H9 (cell line): Measurements from ENCODE around the gene KCND2. TPM values are rescaled to one million over a fixed set of nuclear protein-coding genes. Genes with fewer than 3 reads are reported as not detected.

Experiments
- DNase-seq: peaks from one replicate; pipeline ENCODE4 v3.0.0-alpha.2; 2017
- H2AFZ ChIP-seq: one replicate; pipeline ENCODE4 v1.6.1; 2013; ENCODE audit warnings: mild to moderate bottlenecking, low read length, control low read depth, moderate library complexity
- H2AK5ac ChIP-seq: 2 replicates; pipeline ENCODE4 v1.6.1; 2013; ENCODE audit warnings: low read length, control low read depth, mixed read lengths; ENCODE audit not compliant: insufficient read length
- H2BK120ac ChIP-seq: one replicate; pipeline ENCODE4 v1.6.1; 2013; ENCODE audit warnings: low read depth, mild to moderate bottlenecking, low read length, control low read depth, inconsistent platforms; ENCODE audit not compliant: poor library complexity, severe bottlenecking
- H2BK12ac ChIP-seq: 2 replicates; pipeline ENCODE4 v1.6.1; 2013; ENCODE audit warnings: low read length, control low read depth, mixed read lengths, low read depth; ENCODE audit not compliant: insufficient read length
- H2BK15ac ChIP-seq: 2 replicates; pipeline ENCODE4 v1.6.1; 2013; ENCODE audit warnings: low read depth, low read length, control low read depth
- H2BK20ac ChIP-seq: one replicate; pipeline ENCODE4 v1.6.1; 2013; ENCODE audit warnings: low read depth, mild to moderate bottlenecking, low read length, control low read depth, inconsistent platforms; ENCODE audit not compliant: poor library complexity, severe bottlenecking
- H2BK5ac ChIP-seq: 2 replicates; pipeline ENCODE4 v1.6.1; 2013; ENCODE audit warnings: low read length, control low read depth, mixed read lengths; ENCODE audit not compliant: insufficient read length
- H3K14ac ChIP-seq: 2 replicates; pipeline ENCODE4 v1.6.1; 2013; ENCODE audit warnings: low read length, control low read depth; ENCODE audit not compliant: insufficient read depth
- H3K18ac ChIP-seq: 2 replicates; pipeline ENCODE4 v1.6.1; 2013; ENCODE audit warnings: low read depth, mild to moderate bottlenecking, mixed read lengths, low read length, control low read depth; ENCODE audit not compliant: insufficient read length
- H3K23ac ChIP-seq: 2 replicates; pipeline ENCODE4 v1.6.1; 2013; ENCODE audit warnings: low read length, control low read depth, mixed read lengths, low read depth; ENCODE audit not compliant: insufficient read length
- H3K23me2 ChIP-seq: 2 replicates; pipeline ENCODE4 v1.6.1; 2013; ENCODE audit warnings: low read depth, mild to moderate bottlenecking, mixed read lengths, low read length, control low read depth; ENCODE audit not compliant: insufficient read length, poor library complexity, severe bottlenecking
- H3K27ac ChIP-seq: 2 replicates; pipeline ENCODE4 v1.5.1; 2013; ENCODE audit warnings: low read length, control low read depth, mixed read lengths, low read depth; ENCODE audit not compliant: insufficient read length
- H3K27me3 ChIP-seq: 2 replicates; pipeline ENCODE4 v1.6.1; 2013; ENCODE audit warnings: low read length, control low read depth, inconsistent platforms; ENCODE audit not compliant: insufficient read depth
- H3K4ac ChIP-seq: 2 replicates; pipeline ENCODE4 v1.6.1; 2013; ENCODE audit warnings: low read depth, mild to moderate bottlenecking, control low read depth, inconsistent platforms, low read length, moderate library complexity
- H3K4me1 ChIP-seq: 2 replicates; pipeline ENCODE4 v1.6.1; 2013; ENCODE audit warnings: low read length, control low read depth, inconsistent platforms; ENCODE audit not compliant: insufficient read depth
- H3K4me2 ChIP-seq: 2 replicates; pipeline ENCODE4 v1.6.1; 2013; ENCODE audit warnings: low read length, control low read depth, mixed read lengths; ENCODE audit not compliant: insufficient read length, insufficient read depth
- H3K56ac ChIP-seq: 2 replicates; pipeline ENCODE4 v1.6.1; 2013; ENCODE audit warnings: low read depth, mild to moderate bottlenecking, mixed read lengths, low read length, control low read depth; ENCODE audit not compliant: insufficient read length
- H3K79me1 ChIP-seq: 2 replicates; pipeline ENCODE4 v1.6.1; 2013; ENCODE audit warnings: low read depth, mild to moderate bottlenecking, moderate library complexity, low read length, control low read depth, inconsistent platforms; ENCODE audit not compliant: insufficient read depth, poor library complexity, severe bottlenecking
- H3K79me2 ChIP-seq: 2 replicates; pipeline ENCODE4 v1.6.1; 2013; ENCODE audit warnings: low read length, control low read depth, inconsistent platforms; ENCODE audit not compliant: insufficient read depth
- H3K9ac ChIP-seq: 2 replicates; pipeline ENCODE4 v1.6.1; 2013; ENCODE audit warnings: low read length, control low read depth, mixed read lengths; ENCODE audit not compliant: insufficient read length; ENCODE audit errors: extremely low read depth
- H3K9me3 ChIP-seq: one replicate; pipeline ENCODE4 v1.6.1; 2013; ENCODE audit warnings: low read depth, low read length, inconsistent platforms; ENCODE audit not compliant: control insufficient read depth
- H3T11ph ChIP-seq: one replicate; pipeline ENCODE4 v1.6.1; 2013; ENCODE audit warnings: mild to moderate bottlenecking, low read length, control low read depth, inconsistent platforms
- H4K20me1 ChIP-seq: one replicate; pipeline ENCODE4 v1.6.1; 2013; ENCODE audit not compliant: control insufficient read depth, insufficient read length, insufficient read depth
- H4K5ac ChIP-seq: 2 replicates; pipeline ENCODE4 v1.6.1; 2013; ENCODE audit warnings: low read depth, mild to moderate bottlenecking, mixed read lengths, low read length, control low read depth; ENCODE audit not compliant: insufficient read length
- H4K8ac ChIP-seq: replicated peaks from 2 replicates; pipeline ENCODE4 v1.6.1; 2013; ENCODE audit warnings: low read length, control low read depth, mixed read lengths, low read depth; ENCODE audit not compliant: insufficient read length
- H4K91ac ChIP-seq: 2 replicates; pipeline ENCODE4 v1.6.1; 2013; ENCODE audit warnings: low read depth, mild to moderate bottlenecking, moderate library complexity, mixed read lengths, low read length, control low read depth; ENCODE audit not compliant: insufficient read length
- H3K27ac Mint-ChIP-seq, 3 experiments: 2 replicates in 2 of 3; 3 replicates in 1 of 3; pipeline ENCODE4 v1.8.0; 2020 to 2021; ENCODE audit warnings: mixed read lengths in 3 of 3, mild to moderate bottlenecking in 1 of 3, moderate library complexity in 1 of 3
- H3K27me3 Mint-ChIP-seq: 2 replicates; pipeline ENCODE4 v1.8.0; 2021; ENCODE audit warnings: low read depth, mild to moderate bottlenecking, moderate library complexity, mixed read lengths
- H3K36me3 Mint-ChIP-seq, 3 experiments: 2 replicates in 2 of 3; 3 replicates in 1 of 3; pipeline ENCODE4 v1.8.0; 2020 to 2021; ENCODE audit warnings: low read depth in 3 of 3, mixed read lengths in 3 of 3; ENCODE audit not compliant: insufficient read depth in 1 of 3
- H3K4me1 Mint-ChIP-seq, 2 experiments: 2 replicates each; pipeline ENCODE4 v1.8.0; 2020; ENCODE audit warnings: mixed read lengths in 2 of 2
- H3K4me3 Mint-ChIP-seq, 2 experiments: 2 replicates in 1 of 2; 3 replicates in 1 of 2; pipeline ENCODE4 v1.8.0; 2020 to 2021; ENCODE audit warnings: mild to moderate bottlenecking in 2 of 2, mixed read lengths in 2 of 2, moderate library complexity in 1 of 2
- H3K9me3 Mint-ChIP-seq, 2 experiments: 2 replicates in 1 of 2; 3 replicates in 1 of 2; pipeline ENCODE4 v1.8.0; 2020; ENCODE audit warnings: mild to moderate bottlenecking in 2 of 2, mixed read lengths in 2 of 2, moderate library complexity in 1 of 2
- total RNA-seq: library from RNA; stranded (reverse); gene quantifications from 2 replicates; pipeline ENCODE4 v1.2.1, GENCODE V29; 2021
- TF ChIP-seq, protein P1 (sequence below): fragments of 200-600 bp; sonication (generic); conservative IDR thresholded peaks from 3 replicates; pipeline ENCODE4 v1.8.0; 2021; ENCODE audit warnings: antibody characterized with exemption, mild to moderate bottlenecking

KCND2 gene
- total RNA-seq, 1 experiment from 2014 or later, result 6.4 TPM

GRCh38 chr7:120731271-120731670, 458.3 kb downstream of the KCND2 start:
- H2AFZ ChIP-seq, result no peak overlapping the region
- no peak overlapping the region for H2BK15ac ChIP-seq
- no peaks in the 10 kb centered on the region for H4K20me1 ChIP-seq
- no peak overlapping the region for H3K56ac ChIP-seq
- Mint-ChIP-seq H3K4me1 (peaks cover 8 to 15% of the 10 kb centered on the region in 2 experiments), H3K36me3 (no peaks in the 10 kb centered on the region; a peak in 2 of 7 replicates), H3K27me3 (no peaks in the 10 kb centered on the region), H3K27ac (no peak overlapping the region), H3K9me3 (no peaks in the 10 kb centered on the region), H3K4me3 (no peak overlapping the region)
- no peak overlapping the region for H3K14ac ChIP-seq
- H3K79me1 ChIP-seq, result no peaks in the 10 kb centered on the region
- H2BK12ac ChIP-seq, result no peak overlapping the region
- no peak overlapping the region for H2AK5ac ChIP-seq
- no peak overlapping the region for H2BK20ac ChIP-seq
- no peak overlapping the region for H3K4ac ChIP-seq
- no peak overlapping the region for H4K91ac ChIP-seq
- no peaks in the 10 kb centered on the region for H3K9me3 ChIP-seq
- H3K79me2 ChIP-seq, result no peaks in the 10 kb centered on the region
- H3K4me2 ChIP-seq, result no peak overlapping the region
- H3K23ac ChIP-seq, result no peak overlapping the region
- H3K18ac ChIP-seq, result no peak overlapping the region
- no peaks in the 10 kb centered on the region for H3K23me2 ChIP-seq
- no peak overlapping the region for H3T11ph ChIP-seq
- no peak overlapping the region for H2BK120ac ChIP-seq
- H2BK5ac ChIP-seq, result no peak overlapping the region
- peaks cover 4% of the 10 kb centered on the region; the same call in 1 of the 2 replicates for H3K4me1 ChIP-seq
- H3K27me3 ChIP-seq, result no peaks in the 10 kb centered on the region
- TF ChIP-seq, protein P1, sequence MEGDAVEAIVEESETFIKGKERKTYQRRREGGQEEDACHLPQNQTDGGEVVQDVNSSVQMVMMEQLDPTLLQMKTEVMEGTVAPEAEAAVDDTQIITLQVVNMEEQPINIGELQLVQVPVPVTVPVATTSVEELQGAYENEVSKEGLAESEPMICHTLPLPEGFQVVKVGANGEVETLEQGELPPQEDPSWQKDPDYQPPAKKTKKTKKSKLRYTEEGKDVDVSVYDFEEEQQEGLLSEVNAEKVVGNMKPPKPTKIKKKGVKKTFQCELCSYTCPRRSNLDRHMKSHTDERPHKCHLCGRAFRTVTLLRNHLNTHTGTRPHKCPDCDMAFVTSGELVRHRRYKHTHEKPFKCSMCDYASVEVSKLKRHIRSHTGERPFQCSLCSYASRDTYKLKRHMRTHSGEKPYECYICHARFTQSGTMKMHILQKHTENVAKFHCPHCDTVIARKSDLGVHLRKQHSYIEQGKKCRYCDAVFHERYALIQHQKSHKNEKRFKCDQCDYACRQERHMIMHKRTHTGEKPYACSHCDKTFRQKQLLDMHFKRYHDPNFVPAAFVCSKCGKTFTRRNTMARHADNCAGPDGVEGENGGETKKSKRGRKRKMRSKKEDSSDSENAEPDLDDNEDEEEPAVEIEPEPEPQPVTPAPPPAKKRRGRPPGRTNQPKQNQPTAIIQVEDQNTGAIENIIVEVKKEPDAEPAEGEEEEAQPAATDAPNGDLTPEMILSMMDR, result no peak
- no peak overlapping the region for H3K9ac ChIP-seq
- DNase-seq, result no peak
- no peak overlapping the region for H3K27ac ChIP-seq
- H4K5ac ChIP-seq, result no peak overlapping the region
- no peak overlapping the region for H4K8ac ChIP-seq
